Progenitor cell of endocrine pancreas (in vitro differentiated cells): ENCODE results near the gene ZNRF3. TPM values are rescaled to one million over a fixed set of nuclear protein-coding genes. Genes with fewer than 3 reads are reported as not detected.

Source experiments
- DNase-seq: peaks from one replicate; pipeline ENCODE4 v3.0.0; 2021; ENCODE audit warnings: low spot score; ENCODE audit not compliant: unreplicated experiment
- H3K27ac Mint-ChIP-seq: 2 replicates; pipeline ENCODE4 v1.8.0; 2021; ENCODE audit warnings: mild to moderate bottlenecking, moderate library complexity, mixed read lengths
- H3K27me3 Mint-ChIP-seq: 2 replicates; pipeline ENCODE4 v1.8.0; 2021; ENCODE audit warnings: mixed read lengths
- H3K36me3 Mint-ChIP-seq: 2 replicates; pipeline ENCODE4 v1.8.0; 2022; ENCODE audit warnings: mixed read lengths; ENCODE audit not compliant: insufficient read depth
- H3K4me1 Mint-ChIP-seq: 2 replicates; pipeline ENCODE4 v1.8.0; 2021; ENCODE audit warnings: low read depth, mixed read lengths
- H3K4me3 Mint-ChIP-seq: 2 replicates; pipeline ENCODE4 v1.8.0; 2021; ENCODE audit warnings: low read depth, mild to moderate bottlenecking, moderate library complexity, mixed read lengths
- H3K9me3 Mint-ChIP-seq: 2 replicates; pipeline ENCODE4 v1.8.0; 2021; ENCODE audit warnings: low read depth, mixed read lengths
- CTCF ChIP-seq: fragments of 200-600 bp; sonication (generic); IDR thresholded peaks from one replicate; pipeline ENCODE4 v1.5.0; 2021; ENCODE audit warnings: antibody characterized with exemption, mild to moderate bottlenecking; ENCODE audit not compliant: unreplicated experiment
- total RNA-seq: library from RNA; stranded (reverse); gene quantifications from 2 replicates; pipeline ENCODE4 v1.2.1, GENCODE V29; 2021

ZNRF3 gene
- total RNA-seq, 1 donor from 2014 or later: 7.5 TPM

DNA sequence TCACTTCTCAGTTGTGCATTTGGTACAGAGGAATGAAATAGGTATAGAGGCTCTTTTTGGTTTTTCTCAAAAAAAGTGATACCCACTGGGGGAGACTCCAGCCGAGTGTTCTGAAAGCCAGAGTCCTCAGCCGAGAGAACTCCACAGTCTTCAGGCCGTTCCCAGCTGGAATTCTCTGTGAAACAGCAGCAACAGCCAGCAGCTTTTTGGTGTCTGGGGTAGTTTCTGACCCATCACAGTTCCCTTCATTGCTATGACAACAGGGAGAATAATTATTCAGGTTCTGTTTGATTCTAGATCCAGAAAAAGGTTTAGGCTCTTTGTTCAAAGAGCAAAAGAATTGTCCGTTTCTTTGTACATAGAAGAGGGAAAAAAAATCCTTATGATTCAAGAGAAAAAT is 93.7 kb downstream of the ZNRF3 start:
- TF ChIP-seq CTCF: no peak
- peaks cover 2% of the 10 kb centered on the region for H3K36me3 Mint-ChIP-seq
- peaks cover 1% of the 10 kb centered on the region for H3K9me3 Mint-ChIP-seq
- DNase-seq: no peak
- H3K27ac Mint-ChIP-seq: no peak overlapping the region
- H3K27me3 Mint-ChIP-seq: peaks cover 6% of the 10 kb centered on the region
- no peak overlapping the region for H3K4me3 Mint-ChIP-seq
- H3K4me1 Mint-ChIP-seq: peaks cover 23% of the 10 kb centered on the region

GRCh38 chr22:28977481-28977971 is 94.2 kb downstream of the ZNRF3 start:
- no peak for TF ChIP-seq CTCF
- Mint-ChIP-seq H3K27ac (no peak overlapping the region), H3K4me3 (no peak overlapping the region), H3K9me3 (no peaks in the 10 kb centered on the region), H3K36me3 (no peaks in the 10 kb centered on the region), H3K27me3 (peaks cover 6% of the 10 kb centered on the region), H3K4me1 (peaks cover 25% of the 10 kb centered on the region)
- DNase-seq: no peak

DNA sequence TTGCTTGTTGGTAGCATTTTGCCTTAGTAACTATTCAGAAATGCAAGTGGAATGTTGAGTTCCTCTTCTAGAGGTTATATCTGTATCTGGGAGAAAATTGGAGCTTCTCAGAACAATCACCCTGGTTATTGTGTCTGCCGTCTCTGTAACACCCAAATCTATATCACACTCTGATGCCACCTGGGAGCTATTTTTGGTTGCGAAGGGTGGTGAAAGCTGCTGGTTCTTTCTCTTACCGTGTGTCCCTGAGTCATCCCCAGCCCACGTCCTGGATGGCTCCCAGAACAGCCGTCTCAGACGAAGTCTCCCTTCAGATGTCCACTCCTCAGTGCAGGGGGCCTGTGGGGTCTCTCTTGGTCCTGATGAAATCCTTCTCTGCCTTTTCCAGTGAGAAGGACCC is 94.8 kb downstream of the ZNRF3 start:
- H3K27ac Mint-ChIP-seq: peak overlapping the region; percentile 13
- no peak for DNase-seq
- peaks cover 6% of the 10 kb centered on the region for H3K27me3 Mint-ChIP-seq
- TF ChIP-seq CTCF: no peak
- no peak overlapping the region for H3K4me3 Mint-ChIP-seq
- no peaks in the 10 kb centered on the region for H3K9me3 Mint-ChIP-seq
- peaks cover 26% of the 10 kb centered on the region for H3K4me1 Mint-ChIP-seq
- no peaks in the 10 kb centered on the region for H3K36me3 Mint-ChIP-seq

- H3K27ac Mint-ChIP-seq: peak overlapping the region; percentile 57
- H3K9me3 Mint-ChIP-seq: no peaks in the 10 kb centered on the region
- no peaks in the 10 kb centered on the region for H3K36me3 Mint-ChIP-seq
- H3K4me1 Mint-ChIP-seq: peaks cover 32% of the 10 kb centered on the region
- H3K4me3 Mint-ChIP-seq: no peak overlapping the region
- H3K27me3 Mint-ChIP-seq: peaks cover 6% of the 10 kb centered on the region
- DNase-seq: no peak
- no peak for TF ChIP-seq CTCF
These were observed 95.8 kb downstream of the ZNRF3 start for GRCh38 chr22:28978863-28979796.

DNA sequence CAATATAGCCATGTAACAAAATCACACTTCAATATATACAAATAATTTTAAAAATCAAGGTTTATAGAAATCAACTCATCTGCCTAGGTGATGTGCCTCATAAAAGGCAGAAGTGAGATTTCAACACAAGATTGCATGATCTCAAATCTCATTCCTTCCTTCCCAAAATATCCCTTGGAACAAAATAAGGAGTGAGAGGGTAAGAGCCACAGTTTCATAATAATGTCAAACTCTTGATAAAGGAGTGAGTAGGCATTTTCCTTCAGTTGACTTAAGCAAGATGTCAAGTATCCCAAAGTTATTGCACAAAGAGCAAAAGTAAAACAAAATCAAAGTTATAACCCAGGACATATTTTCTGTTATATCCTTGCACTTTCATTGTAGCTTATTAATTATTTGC is 97.0 kb downstream of the ZNRF3 start:
- Mint-ChIP-seq H3K36me3 (no peaks in the 10 kb centered on the region), H3K9me3 (no peaks in the 10 kb centered on the region), H3K27me3 (peaks cover 6% of the 10 kb centered on the region), H3K4me3 (no peak overlapping the region), H3K27ac (no peak overlapping the region), H3K4me1 (peaks cover 34% of the 10 kb centered on the region)
- DNase-seq: no peak
- TF ChIP-seq CTCF: no peak
